ENCODE results near the gene BMP8A.

Gene BMP8A

DNA sequence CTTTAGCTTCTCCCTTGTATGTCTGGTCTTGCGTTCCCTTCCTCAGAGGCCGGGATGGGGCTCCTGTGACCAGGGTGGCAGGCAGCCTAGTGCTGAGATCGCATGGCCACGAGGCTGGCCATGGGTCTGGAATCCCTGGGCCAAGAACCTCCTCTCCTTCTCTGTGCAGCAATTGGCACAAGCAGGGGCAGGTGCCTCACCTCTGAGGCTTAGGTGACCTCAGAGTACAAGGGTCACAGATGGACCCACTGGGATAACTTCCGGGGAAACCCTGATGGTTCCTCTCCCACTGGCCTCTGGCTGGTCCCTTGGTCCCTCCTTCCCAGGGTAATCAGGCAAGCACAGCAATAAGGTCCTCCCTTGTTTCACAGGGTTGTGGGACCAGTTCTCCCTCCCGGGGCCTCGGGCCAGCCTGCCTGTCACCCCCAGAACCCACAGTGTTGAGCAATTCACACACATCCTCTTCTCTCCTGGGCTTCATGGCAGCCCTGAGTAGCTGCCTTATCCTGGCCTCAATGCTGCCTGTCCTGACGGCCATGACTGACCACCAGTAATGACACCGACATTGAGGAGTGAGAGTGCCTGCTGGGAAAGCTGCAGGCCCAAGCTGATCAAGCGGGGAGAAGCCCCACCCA lies 38.6 kb downstream of the BMP8A start:
- no peak for DNase-seq

DNA sequence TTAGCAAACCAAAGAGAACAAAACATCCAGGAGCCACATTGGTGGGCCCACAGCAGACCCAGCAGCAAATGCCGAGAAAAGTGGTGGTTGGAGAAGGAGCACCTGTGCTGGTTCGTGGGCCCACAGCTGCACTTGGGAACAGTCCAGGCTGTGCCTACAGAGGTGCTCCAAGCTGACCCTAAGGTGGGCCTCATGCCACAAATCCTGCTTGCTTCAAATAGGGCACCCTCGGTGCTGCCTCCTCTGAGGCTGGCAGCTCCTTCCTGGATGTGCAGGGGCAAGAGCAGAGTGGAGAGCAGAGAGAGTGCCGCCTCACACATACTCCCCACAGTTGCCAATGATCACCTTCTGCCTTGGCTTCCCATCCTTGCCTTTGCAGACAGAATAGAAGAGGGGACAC lies 40.1 kb downstream of the BMP8A start:
- DNase-seq, result no peak

DNA sequence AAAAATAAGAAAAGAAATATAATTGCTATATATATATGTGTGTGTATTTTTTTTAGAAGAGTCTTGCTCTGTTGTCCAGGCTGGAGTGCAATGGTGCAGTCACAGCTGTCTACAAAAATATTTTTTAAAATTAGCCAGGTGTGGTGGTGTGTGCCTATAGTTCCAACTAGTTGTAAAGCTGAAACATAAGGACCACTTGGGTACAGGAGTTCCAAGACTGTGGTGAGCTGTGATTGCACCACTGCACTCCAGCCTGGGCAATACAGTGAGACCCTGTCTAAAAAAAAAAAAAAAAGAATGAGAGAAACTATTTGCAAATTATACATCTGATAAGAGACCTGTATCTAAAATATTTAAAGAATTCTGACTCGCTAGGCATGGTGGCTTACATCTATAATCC lies 42.0 kb downstream of the BMP8A start:
- no peak for DNase-seq

DNA sequence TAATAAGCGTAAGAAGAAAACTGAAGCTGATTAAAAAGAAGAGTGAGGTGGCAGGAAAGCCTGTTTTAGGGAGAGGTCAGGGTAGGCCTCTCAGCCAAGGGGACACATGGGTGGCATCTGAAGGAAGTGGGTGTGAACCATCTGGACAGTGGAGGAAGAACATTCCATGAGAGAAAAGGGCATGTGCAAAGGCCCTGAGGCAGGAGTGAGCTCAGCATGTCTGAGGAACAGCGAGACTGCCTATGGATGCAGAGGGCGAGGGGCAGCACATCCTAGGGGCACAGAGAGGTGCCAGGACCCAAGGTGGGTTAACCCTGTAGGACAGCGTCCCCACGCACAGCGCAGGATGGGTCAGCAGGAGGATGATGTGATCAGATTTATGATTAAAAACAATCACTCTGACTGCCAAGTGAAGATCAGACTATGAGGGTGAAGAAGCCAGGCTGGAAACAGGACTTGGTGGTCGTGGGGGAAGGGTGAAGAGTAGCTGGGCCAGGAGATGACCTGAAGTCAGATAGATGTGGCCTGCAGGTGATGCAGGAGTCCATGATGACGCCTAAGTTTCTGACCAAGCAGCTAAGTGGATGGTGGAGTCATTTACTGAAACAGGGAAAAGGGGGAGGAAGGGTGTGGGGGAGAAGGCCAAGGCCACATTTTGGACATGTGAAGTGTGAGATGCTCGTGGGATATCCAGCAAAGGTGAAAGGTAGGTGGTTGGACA lies 47.3 kb downstream of the BMP8A start:
- DNase-seq, result no peak

DNA sequence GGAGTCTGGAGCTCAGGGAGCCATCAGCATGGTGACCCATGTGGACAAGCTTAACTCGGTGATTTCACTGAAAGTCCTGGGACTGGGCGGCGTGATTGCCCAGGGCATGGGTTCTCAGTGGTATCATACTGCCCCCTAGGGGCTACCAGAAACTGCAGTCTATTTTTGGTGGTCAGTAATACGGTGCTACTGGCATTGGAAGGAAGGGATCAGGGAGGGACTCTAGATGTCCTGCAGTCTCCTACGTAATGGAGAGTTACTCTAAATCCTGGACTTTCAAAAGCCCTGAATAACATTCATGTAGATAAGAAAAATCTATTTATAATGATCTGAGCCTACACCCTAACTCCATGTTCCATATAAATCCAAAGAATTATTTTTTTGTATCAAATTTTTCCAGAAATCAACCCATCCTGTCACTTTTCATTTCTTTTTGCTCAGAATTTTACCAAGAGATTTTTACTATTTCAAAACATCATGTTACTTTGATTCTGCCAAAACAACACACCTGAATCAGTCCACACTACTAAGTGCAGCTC lies 47.9 kb downstream of the BMP8A start:
- DNase-seq, result peak; percentile 85

DNA sequence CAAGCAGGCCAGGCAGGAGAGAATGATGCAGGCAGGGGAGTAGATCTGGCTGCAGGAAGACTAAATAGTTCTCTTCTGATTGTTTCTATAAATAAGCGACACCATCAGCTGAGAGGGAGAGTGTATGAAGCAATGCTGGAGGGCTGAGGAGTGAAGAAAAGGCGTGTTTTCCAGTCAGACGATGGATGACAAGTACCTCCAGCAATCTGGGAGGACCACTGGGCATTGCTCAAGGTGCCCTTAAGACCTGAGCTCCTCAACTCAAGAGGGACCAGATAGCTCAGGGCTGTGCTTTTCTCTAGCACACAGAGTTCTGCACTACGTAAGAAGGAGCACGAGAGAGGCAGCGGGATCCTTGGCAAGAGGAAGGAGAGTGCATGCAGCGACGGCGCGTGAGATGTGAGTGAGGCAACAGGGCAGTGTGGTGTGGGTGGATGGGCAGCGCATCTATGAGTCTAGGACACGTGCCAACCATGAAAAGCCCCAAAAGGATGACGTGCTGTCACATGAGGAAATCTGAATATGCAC lies 49.1 kb downstream of the BMP8A start:
- no peak for DNase-seq

DNA sequence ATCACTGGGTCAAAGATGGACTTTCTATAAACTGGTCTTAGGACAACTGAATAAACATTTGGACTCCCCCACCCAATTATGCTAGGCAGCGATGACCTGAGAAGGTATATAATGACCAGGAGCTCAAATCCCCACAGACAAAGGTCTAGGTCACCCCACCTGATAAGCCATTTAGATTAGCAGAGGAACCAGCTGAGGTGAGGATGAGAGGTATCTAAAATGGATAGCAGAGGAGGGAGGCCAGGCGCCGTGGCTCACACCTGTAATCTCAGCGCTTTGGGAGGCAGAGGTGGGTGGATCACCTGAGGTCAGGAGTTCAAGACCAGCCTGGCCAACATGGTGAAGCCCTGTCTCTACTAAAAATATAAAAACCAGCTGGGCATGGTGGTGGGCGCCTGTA lies 51.5 kb downstream of the BMP8A start:
- DNase-seq, result no peak

DNA sequence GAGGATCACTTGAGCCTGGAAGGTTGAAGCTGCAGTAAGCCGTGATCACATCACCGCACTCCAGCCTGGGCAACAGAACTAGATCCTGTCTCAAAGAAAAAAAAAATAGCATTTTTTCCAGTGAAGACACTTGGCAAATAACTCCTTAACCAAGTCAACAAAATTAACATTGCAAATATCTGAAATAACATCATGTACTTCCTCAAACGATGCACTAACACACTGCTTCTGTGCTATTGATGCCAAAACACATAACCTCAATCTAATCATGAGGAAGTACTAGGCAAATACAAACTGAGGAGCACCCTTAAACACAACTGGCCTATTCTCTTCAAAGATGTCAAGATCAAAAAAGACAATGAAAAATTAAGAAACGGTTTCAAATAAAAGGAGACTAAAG lies 52.9 kb downstream of the BMP8A start:
- DNase-seq, result no peak

DNA sequence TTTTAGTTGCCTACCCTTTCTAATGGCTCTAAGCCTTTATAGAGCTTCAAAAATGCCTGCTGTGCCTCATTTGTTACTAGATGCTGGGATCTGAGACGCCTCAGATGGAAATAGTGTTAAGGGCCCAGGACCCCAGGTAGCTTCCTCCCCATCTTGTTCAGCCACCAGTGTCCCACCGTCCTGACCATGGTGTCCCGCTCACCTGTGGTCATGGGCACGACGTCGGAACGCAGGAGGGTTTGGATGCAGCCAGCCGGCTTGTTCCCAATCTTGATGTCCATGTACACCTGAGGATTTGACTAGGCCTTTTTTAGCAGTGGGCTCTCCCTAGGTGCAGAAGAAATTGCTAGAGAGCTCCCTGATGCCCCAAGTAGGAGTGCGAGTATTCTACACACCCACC lies 54.1 kb downstream of the BMP8A start:
- no peak for DNase-seq

DNA sequence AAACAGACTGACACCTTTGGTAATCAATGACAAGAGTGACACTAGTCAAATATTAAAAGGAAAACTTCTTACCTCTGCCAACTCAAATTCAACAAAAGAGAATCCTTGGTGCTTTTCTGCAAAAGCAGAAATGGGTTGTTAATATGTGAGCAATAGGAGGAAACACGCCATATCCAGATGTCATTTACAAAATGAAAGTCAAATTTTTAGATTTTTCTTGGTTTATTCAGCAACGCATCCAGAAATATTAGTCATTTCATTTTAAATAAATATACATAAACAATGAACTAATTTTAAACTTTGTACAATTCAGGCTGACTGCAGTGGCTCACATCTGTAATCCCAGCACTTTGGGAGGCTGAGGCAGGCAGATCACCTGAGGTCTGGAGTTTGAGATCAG lies 62.8 kb downstream of the BMP8A start:
- no peak for DNase-seq

DNA sequence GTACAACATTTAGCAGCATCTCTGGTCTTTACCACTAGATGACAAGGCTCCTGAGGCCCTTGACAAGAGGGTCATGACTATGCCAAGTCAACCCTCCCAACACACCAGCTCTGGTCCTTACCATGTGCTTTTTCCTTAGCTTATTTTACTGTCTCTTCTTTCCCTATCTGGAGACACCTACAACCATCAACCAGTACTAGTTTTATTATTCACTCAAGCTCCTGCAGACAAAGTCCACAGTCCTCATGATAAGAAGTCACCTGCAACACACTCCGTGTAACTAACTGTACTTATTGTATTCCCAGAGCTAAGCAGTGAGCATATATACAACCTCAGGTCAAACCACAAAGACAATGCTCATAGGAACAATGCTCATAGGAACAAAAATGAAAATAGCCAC lies 69.8 kb downstream of the BMP8A start:
- no peak for DNase-seq

DNA sequence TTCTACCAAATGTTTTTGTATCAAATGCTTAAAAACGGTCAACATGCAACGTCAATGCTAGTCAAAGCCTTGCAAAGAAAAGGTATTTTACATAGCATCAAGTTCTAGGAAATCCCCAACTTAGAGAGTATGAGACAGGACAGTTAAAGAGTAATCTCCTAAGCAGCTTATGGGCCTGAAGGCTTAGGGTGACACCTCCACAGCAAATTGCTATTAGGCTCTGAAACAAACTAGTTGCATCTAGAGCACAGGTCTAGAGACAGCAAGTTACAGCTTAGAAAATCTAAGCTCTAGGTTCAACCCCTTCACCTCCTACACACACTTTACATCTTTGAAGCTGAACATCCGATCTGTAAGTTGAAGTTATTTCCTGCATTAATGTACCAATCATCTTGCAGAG lies 71.5 kb downstream of the BMP8A start:
- DNase-seq, result no peak

DNA sequence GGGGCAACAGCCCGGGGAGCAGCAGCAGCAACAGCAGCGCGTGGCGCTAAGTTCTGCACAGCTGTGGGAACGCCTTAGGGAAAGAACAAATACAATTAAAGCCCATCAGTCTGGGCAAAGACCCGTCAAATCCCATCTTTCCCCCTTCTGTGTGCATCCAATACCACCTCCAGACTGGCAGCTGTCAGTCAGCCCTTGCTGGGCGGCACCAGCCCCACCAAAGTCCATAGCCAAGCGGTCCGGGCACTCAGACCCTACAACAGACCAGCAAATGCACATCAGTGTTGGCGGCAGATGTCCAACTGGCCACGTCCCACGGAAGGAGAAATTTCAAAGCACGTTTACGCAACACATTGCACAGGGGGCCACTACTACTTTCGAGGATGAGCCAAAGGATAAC lies 72.2 kb downstream of the BMP8A start:
- DNase-seq, result no peak

DNA sequence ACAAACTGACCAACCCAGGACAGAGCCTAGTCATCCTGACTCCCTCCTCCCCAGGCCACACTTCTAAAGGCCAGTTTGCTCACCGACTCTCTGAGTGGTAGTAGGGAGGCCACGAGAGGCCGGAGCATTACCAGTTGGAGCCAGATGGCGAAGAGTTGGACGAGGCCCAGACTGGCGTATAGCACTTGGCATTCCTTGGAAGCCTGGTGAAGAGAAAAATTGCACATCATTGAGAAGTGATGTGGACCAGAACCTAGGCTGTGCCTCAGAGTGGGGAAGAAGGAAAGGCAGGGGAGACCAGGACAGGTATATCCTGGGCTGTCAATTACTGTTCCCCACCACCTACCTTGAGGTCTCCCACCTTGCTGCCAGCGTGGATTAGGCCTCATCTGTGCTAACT lies 72.9 kb downstream of the BMP8A start:
- DNase-seq, result no peak

DNA sequence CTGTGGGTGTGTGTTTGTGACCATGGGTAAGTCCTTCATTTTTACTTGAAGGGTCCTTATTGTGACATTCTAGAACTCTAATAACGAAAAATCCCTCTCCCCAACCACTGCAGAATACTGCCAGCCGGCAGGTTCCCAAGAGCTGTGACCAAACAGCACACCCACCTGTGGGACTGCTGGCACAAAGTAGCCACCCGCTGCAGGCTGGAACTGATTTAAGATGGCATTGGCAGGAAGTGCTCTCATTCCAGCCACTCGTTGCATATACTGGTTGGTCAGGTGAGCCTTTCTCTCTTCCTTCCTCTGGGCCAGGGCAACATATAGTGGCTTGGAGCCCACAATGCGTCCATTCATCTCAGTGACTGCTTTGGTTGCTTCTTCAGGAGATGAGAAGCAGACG lies 73.5 kb downstream of the BMP8A start:
- no peak for DNase-seq

DNA sequence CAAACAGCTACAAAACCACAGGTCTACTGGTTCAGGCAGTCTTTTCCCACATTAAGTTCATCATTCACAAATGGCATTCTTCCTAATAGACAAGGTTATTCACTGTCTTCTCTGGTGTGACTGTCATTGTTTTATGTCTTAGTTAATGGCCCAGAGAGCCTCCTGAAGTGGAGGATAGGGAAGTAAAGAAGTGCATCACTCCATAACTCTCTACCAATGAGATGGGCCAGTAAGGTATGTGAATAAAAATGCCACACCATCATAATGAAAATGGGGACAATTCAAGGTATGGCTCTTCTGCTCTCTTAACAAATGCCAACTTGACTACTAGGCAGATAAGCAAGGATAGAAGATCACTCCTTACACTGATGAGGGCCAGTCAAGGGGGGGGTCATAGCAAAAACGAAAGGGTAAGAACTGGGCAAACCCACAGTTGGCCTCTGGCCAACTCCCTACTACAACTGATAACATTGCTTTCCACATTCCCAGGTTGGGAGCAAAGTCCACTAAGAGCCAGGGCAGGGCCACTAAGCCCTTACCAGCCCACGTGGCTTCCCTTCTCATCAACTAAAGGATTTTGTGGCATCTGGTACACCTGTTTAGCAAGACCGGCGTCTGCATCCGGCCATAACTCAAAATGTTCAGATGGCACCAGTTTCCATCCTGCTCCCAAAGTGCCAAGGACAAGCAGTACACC lies 75.2 kb downstream of the BMP8A start:
- no peak for DNase-seq

DNA sequence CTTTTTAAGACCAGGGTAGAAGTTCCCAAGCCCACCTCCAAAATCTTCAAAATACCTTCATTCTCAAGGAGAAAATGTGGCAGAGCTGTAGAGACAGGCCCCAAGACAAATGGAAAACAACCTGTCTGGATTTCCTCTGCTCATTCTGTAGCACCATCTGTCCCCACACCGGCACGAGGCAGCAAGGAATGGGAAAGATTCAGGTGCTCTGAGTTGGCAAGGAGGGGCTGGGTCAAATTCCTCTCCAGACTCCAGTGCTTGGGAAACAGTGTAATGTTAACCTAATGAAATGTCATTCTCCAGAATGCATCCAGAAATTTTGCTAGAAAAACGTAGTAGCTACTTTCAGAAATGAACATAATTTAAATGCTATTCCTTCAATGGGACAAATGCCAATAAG lies 75.9 kb downstream of the BMP8A start:
- no peak for DNase-seq

DNA sequence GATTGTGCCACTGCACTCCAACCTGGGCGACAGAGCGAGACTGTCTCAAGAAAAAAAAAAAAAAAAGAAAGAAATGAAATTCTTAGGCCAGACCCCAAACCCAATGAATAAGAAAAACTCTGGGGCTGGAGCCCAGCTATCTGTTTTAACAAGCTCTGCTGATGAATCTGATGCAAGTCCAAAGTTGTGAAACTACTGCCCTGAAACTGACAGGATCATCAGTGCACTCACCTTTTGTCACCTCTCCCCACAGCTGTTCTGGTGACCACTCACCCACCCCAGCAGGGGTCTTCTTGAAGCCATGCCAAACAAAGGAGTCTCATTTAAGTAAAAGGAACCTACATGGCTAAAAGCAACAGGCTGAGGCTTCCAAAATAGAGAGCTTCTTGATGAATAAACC lies 76.8 kb downstream of the BMP8A start:
- DNase-seq, result no peak

DNA sequence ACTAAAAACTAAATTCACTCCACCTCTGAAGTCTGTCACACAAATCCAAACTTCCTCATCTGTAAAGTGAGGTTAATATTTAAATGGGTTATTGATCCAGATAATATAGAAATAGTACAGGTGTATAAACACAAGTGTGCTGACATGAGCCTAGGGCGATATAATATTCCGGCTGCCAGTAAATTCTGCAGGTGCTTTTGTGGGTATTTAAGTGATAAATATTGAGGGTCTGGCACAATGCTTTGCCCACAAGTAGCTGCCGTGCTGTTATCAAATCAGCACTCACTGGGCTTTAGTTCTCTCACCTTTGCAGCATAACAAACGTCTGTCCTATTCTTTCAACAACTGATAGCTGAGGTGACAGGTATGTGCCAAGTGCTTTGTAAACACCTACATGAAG lies 77.6 kb downstream of the BMP8A start:
- no peak for DNase-seq

DNA sequence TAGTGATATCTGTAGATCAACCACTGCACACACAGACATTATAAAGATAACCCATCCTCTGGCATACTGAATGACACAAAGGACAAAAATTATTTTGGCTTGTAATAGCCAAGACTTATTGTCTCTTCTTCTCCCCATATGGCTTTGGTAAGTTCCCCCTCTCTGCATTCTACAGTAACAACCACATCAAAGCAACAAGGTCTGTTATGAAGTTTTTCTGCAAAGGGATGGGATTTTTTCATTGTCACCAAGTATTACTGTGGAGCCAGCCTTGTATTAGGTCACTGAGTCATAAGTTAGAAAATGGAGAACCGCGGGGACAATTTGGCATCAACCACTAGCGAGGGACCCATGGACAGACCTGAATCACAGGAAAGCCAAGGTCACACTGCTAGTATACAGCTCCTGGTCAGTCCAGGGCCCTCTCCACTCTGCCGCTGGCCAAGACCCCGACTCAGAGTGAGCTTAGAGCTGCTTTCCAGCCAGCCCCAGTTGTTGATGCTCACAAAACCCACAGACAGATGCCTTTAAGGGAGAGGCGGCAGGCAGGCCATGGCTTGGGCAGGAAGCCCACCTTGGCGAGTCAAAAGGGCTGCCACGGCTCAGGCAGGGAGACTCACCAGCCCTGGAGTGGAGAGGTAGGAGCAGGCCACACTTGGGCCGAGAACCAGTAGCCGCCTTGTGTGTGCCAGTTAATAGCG lies 79.2 kb downstream of the BMP8A start:
- DNase-seq, result no peak

DNA sequence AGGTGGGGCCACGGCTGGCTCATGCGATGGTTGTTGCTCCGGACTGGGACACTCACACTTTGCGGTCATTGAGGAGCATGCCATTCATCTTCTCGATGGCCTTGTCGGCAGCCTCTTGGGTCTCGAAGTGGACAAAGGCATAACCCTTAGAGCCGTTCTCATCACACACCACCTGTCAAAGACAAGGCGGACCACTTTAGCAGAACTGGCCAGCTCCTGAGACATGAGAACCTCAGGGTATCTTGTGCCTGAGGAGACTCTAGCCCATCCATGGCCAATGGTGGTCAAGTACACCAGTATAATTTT lies 79.7 kb downstream of the BMP8A start:
- DNase-seq, result no peak

DNA sequence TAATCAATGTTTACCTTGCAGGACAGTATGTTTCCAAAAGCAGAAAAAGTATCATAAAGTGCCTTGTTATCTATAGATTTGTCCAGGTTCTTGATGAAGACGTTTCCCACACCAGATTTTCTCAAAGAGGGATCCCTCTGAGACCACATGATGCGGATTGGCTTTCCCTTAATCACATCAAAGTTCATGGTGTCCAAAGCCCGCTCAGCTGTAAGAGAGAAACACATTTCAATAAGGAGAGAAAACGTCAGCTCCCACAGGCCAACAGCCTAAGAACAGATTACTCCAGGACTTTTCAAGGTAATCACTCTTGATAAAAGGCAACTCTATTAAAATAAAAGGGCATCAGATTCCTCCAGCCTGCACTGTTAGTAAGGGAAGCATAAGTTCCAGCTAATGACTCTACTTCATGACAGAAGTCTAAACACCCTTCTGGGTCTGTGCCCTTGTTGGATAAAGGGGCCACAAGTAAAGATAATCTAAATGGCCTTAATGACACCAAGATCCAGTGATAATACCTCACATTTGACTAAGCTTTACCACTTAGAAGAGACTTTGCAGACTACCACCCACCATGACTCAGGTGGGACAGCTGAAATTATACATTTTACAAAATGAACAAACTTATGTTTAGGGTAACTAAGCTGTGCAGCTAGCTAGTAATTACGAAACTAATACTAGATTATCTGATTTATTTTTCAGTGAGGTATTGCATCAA lies 81.1 kb downstream of the BMP8A start:
- no peak for DNase-seq

DNA sequence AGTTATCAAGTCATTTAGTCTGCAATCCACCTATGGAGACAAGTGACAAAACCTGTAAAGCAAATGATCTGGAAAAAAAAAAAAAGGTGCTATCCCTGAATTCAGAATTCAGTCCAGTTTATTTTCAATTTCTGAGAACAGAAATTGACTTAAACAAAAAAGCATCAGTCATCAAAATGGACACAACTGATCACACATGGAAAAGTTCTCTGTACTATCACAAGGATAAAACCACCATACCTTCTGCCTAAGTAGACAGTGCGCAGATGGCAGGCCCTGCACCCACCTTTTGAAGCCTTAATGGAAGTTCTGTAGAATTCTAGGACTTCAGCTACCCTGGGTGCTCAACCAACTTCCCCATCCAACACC lies 81.6 kb downstream of the BMP8A start:
- no peak for DNase-seq
